Activated T-cell treated with anti-CD3 and anti-CD28 coated beads, Interleukin-2, amount 50 U/mL, for 72 hours (primary cell): Measurements from ENCODE around the gene SOX6. TPM values are rescaled to one million over a fixed set of nuclear protein-coding genes. Genes with fewer than 3 reads are reported as not detected.
"Not testable (repeated sequence)": the region's sequence is repeated elsewhere in the genome, so short reads cannot be mapped to it uniquely, and the experiment has no call there.

Experiments
- ATAC-seq, 2 donors: fragments of 150-1000 bp; cut with Tn5 transposase; replicated peaks in 1 of 2; 2 replicates each; pipeline ENCODE4 v1.10.0; 2021; ENCODE audit warnings: moderate library complexity in 2 of 2, mild to moderate bottlenecking in 1 of 2
- DNase-seq, 2 donors: peaks; one replicate each; pipeline ENCODE4 v3.0.0; 2021 to 2022; ENCODE audit warnings: mixed read lengths in 1 of 2
- H3K27ac Mint-ChIP-seq: one replicate; pipeline ENCODE4 v1.8.0; 2022; ENCODE audit warnings: mild to moderate bottlenecking, moderate library complexity, mixed read lengths
- H3K27me3 Mint-ChIP-seq: one replicate; pipeline ENCODE4 v1.8.0; 2022; ENCODE audit warnings: low read depth, mixed read lengths
- H3K36me3 Mint-ChIP-seq, 2 donors: one replicate each; pipeline ENCODE4 v1.8.0; 2022; ENCODE audit warnings: mixed read lengths in 2 of 2, mild to moderate bottlenecking in 1 of 2; ENCODE audit not compliant: insufficient read depth in 2 of 2
- H3K4me1 Mint-ChIP-seq: one replicate; pipeline ENCODE4 v1.8.0; 2022; ENCODE audit warnings: low read depth, mixed read lengths
- H3K4me3 Mint-ChIP-seq, 2 donors: one replicate each; pipeline ENCODE4 v1.8.0; 2022; ENCODE audit warnings: mild to moderate bottlenecking in 2 of 2, mixed read lengths in 2 of 2, moderate library complexity in 2 of 2
- H3K9me3 Mint-ChIP-seq, 2 donors: one replicate each; pipeline ENCODE4 v1.8.0; 2022; ENCODE audit warnings: mixed read lengths in 2 of 2
- total RNA-seq, 2 donors: library from RNA; stranded (reverse); gene quantifications; one replicate each; pipeline ENCODE4 v1.2.3, GENCODE V29; 2022

Gene SOX6
- total RNA-seq, 2 donors from 2014 or later = 0.48 TPM; not detected in 1

- ATAC-seq = no peak
- H3K27me3 Mint-ChIP-seq = no peaks in the 10 kb centered on the region
- peaks cover 0 to 2% of the 10 kb centered on the region in 2 donors for H3K9me3 Mint-ChIP-seq
- no peaks in the 10 kb centered on the region for H3K4me1 Mint-ChIP-seq
- DNase-seq = no peak
- no peak overlapping the region for H3K4me3 Mint-ChIP-seq
- no peak overlapping the region for H3K27ac Mint-ChIP-seq
- no peaks in the 10 kb centered on the region for H3K36me3 Mint-ChIP-seq
Observed at GRCh38 chr11:15926071-15926470, 430.3 kb downstream of the SOX6 start.

DNA sequence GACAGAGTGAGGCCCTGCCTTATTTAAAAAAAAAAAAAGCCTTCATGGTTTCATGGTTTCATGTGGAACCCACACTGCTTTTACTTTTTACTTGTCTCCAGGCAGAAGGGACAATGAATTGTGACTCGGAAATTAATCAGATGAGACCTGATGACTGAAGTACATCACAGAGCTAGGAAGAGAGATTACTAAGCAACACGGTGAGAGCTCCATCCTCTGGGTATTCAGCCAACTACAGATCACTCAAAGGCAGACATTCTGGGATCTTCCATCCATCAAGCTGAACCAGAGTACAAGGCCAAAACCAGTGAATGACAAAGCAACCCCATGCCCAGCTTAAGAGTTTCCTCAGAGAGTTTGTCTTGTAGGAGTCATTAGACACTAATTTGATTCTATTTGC lies 433.2 kb downstream of the SOX6 start:
- H3K27ac Mint-ChIP-seq = no peak overlapping the region
- no peak for ATAC-seq

GRCh38 chr11:15922745-15923144 lies 433.6 kb downstream of the SOX6 start:
- ATAC-seq, H3K27ac Mint-ChIP-seq, DNase-seq, H3K27me3 Mint-ChIP-seq, H3K36me3 Mint-ChIP-seq, H3K9me3 Mint-ChIP-seq, H3K4me3 Mint-ChIP-seq, H3K4me1 Mint-ChIP-seq: not testable (repeated sequence)

More for the DNA sequence above, 433.2 kb downstream of the SOX6 start:
- Mint-ChIP-seq H3K4me1 (no peaks in the 10 kb centered on the region), H3K4me3 (no peak overlapping the region), H3K36me3 (no peaks in the 10 kb centered on the region), H3K27me3 (peaks cover 10% of the 10 kb centered on the region), H3K9me3 (no peaks in the 10 kb centered on the region)
- DNase-seq = no peak

DNA sequence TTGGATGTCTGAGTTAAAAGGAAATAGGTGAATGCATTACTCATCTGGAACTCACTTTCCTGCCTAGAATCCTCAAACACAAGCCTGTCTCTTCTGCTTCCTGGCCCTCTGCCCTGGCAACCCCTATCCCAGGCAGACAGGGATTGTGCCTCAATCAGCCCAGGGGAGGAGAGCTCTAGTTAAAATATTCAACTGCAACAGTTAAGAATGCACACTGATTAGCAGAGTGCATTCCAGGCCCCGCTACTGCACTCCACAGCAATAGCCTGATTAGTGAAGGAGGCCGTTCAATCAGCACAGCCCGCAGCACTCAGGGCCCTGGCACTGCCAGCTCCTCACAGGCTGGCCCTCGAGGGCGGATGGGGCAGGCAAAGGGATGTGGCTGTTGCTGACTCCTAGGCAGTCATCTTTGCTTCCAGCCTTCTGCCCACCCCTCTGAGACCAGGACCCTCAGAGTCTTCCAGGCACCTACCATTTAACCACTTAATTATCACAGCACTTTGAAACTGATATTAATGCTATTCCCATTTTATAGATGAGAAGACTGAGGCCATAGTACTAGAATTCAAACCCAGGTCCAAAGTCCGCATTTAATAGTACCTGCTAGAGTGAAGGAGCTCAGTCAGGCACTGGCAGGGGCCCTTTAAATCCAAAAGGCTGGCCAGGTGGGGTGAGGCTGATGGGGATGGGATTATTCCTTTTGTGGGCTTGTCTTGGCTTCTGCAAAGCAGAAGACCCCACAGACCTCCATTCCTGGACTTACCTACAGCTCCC lies 435.3 kb downstream of the SOX6 start:
- Mint-ChIP-seq H3K9me3 (peaks cover 0 to 1% of the 10 kb centered on the region in 2 donors), H3K27ac (no peak overlapping the region), H3K36me3 (no peaks in the 10 kb centered on the region), H3K4me3 (no peak overlapping the region), H3K4me1 (no peaks in the 10 kb centered on the region), H3K27me3 (peaks cover 10% of the 10 kb centered on the region)
- DNase-seq = no peak
- ATAC-seq = no peak

DNA sequence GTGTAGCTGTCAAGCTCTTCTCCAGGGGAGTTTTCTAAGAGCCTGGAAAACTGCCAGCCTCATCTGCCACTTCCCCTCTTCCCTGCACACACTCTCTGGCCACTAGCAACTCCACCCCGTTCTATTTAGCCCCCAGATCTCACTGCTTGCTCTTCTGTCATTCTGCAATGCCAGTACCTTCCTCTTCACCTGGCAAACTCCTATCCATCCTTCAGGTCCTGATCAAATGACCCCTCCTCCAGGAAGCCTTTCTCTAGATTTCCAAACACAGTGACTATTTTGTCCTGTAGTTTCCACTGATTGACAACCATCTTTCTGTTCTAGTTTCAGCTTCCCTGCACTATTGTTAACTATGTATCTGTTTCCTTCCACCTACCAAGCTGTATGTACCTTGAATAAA lies 437.7 kb downstream of the SOX6 start:
- Mint-ChIP-seq H3K27me3 (peaks cover 10% of the 10 kb centered on the region), H3K36me3 (no peaks in the 10 kb centered on the region), H3K4me3 (no peak overlapping the region), H3K4me1 (no peaks in the 10 kb centered on the region), H3K9me3 (peaks cover 0 to 3% of the 10 kb centered on the region in 2 donors), H3K27ac (no peak overlapping the region)
- no peak for ATAC-seq
- no peak for DNase-seq

DNA sequence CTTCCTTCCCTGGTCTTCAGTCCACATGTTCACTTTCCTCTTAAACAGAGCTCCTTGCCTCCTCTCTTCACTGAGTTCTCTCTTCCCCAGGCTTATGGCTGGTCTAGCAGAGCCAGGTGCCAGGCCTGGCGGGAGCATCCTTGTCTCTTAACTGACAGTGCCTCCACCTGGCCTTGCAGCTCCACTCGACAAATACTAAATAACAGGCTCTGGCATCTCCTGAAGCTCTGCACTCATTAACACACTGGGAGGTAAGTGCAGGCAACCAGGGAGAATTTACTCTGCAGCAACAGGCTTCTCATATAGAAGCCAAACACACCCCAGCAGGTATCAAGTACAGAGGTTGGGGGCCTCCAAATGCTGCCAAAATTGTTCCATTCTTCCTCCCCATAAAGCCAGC lies 438.1 kb downstream of the SOX6 start:
- peaks cover 10% of the 10 kb centered on the region for H3K27me3 Mint-ChIP-seq
- H3K36me3 Mint-ChIP-seq = no peaks in the 10 kb centered on the region
- no peaks in the 10 kb centered on the region for H3K4me1 Mint-ChIP-seq
- H3K27ac Mint-ChIP-seq = no peak overlapping the region
- H3K4me3 Mint-ChIP-seq = no peak overlapping the region
- no peak for DNase-seq
- no peak for ATAC-seq
- H3K9me3 Mint-ChIP-seq = peaks cover 0 to 3% of the 10 kb centered on the region in 2 donors
